GM12878 (cell line): ENCODE data around the gene SCAND1. TPM values are rescaled to one million over a fixed set of nuclear protein-coding genes. Genes with fewer than 3 reads are reported as not detected.

Experiments
- ATAC-seq: fragments of 200-7000 bp; cut with Tn5 transposase; 3 replicates; pipeline ENCODE4 v1.9.1; 2020; ENCODE audit warnings: mild to moderate bottlenecking, moderate library complexity
- BruUV-seq: library from RNA; stranded (reverse); fragments of 400-500 nt; replicated peaks from 2 replicates; lab custom pipeline; 2021; lab: Mats Ljungman, UMichigan
- CTCF ChIA-PET: fragments of 300-600 bp; sonication (Branson Sonifier 250); formaldehyde crosslinking; extraction: SDS; loops from one replicate; lab custom pipeline; 2021; ENCODE audit warnings: inconsistent platforms; lab: Yijun Ruan, JAX
- POLR2A ChIA-PET: fragments of 350-600 bp; formaldehyde crosslinking; extraction: SDS; loops from one replicate; lab custom pipeline; 2021; ENCODE audit warnings: inconsistent platforms; lab: Charles Lee
- RAD21 ChIA-PET: fragments of 300-600 bp; sonication (Branson Sonifier 250); formaldehyde crosslinking; loops from one replicate; lab custom pipeline; 2023; ENCODE audit warnings: antibody characterized with exemption; ENCODE audit not compliant: unreplicated experiment; lab: Charles Lee
- SMC1A ChIA-PET: fragments of 300-600 bp; sonication (Branson Sonifier 250); formaldehyde crosslinking; loops from one replicate; lab custom pipeline; 2023; ENCODE audit not compliant: unreplicated experiment, uncharacterized antibody; lab: Charles Lee
- DNase-seq: peaks from one replicate; pipeline ENCODE4 v3.0.0-alpha.2; 2011; ENCODE audit warnings: low read depth, low spot score
- FAIRE-seq: peaks from 3 replicates; lab custom pipeline; 2011; peaks lifted over from hg19 to GRCh38; lab: Jason Lieb, UNC
- H2AFZ ChIP-seq: 2 replicates; pipeline ENCODE4 v1.6.0; 2011; ENCODE audit warnings: low read depth, low read length, control low read depth; ENCODE audit not compliant: control insufficient read depth
- H3K27ac ChIP-seq: 2 replicates; pipeline ENCODE4 v1.5.1; 2011; ENCODE audit warnings: control low read depth; ENCODE audit not compliant: control insufficient read depth, insufficient read depth
- H3K27me3 ChIP-seq, 2 experiments: replicated peaks in 1 of 2; 2 replicates each; pipeline versions ENCODE4 v1.6.0 to v1.6.1; 2011; ENCODE audit warnings: low read length in 1 of 2; ENCODE audit not compliant: control insufficient read depth in 2 of 2, insufficient read depth in 2 of 2
- H3K36me3 ChIP-seq, 2 experiments: 2 replicates each; pipeline ENCODE4 v1.5.1; 2011; ENCODE audit warnings: low read length in 1 of 2; ENCODE audit not compliant: control insufficient read depth in 2 of 2, insufficient read depth in 2 of 2
- H3K4me1 ChIP-seq: 2 replicates; pipeline ENCODE4 v1.6.1; 2011; ENCODE audit warnings: mild to moderate bottlenecking, low read length, moderate library complexity, mixed read lengths; ENCODE audit not compliant: control insufficient read depth, insufficient read depth
- H3K4me2 ChIP-seq: 2 replicates; pipeline ENCODE4 v1.6.0; 2011; ENCODE audit warnings: control low read depth; ENCODE audit not compliant: control insufficient read depth, insufficient read depth
- H3K4me3 ChIP-seq: fragments of 200-600 bp; sonication (generic); 2 replicates; pipeline ENCODE4 v1.5.1; 2016
- H3K79me2 ChIP-seq: 2 replicates; pipeline ENCODE4 v1.6.0; 2011; ENCODE audit warnings: low read length; ENCODE audit not compliant: control insufficient read depth, insufficient read depth
- H3K9ac ChIP-seq: 2 replicates; pipeline ENCODE4 v1.8.0; 2011; ENCODE audit warnings: low read length, control low read depth, mixed read lengths; ENCODE audit not compliant: control insufficient read depth, insufficient read depth
- H3K9me3 ChIP-seq: replicated peaks from 3 replicates; pipeline ENCODE4 v1.5.1; 2011; ENCODE audit warnings: mild to moderate bottlenecking, low read length; ENCODE audit not compliant: control insufficient read depth, insufficient read depth
- H4K20me1 ChIP-seq: 2 replicates; pipeline ENCODE4 v1.6.0; 2011; ENCODE audit not compliant: control insufficient read depth, insufficient read depth
- FOS ChIP-seq: IDR thresholded peaks from 3 replicates; pipeline ENCODE4 v1.6.1; 2011; ENCODE audit warnings: borderline replicate concordance; ENCODE audit not compliant: insufficient read length; ENCODE audit errors: extremely low read depth
- IRF3 ChIP-seq: fragments of 450-650 bp; IDR thresholded peaks from 2 replicates; pipeline ENCODE4 v1.6.1; 2014; ENCODE audit warnings: mild to moderate bottlenecking
- MYB ChIP-seq: fragments of 150-350 bp; IDR thresholded peaks from 2 replicates; pipeline ENCODE4 v1.6.1; 2014; ENCODE audit warnings: mild to moderate bottlenecking, low read depth, low read length, borderline replicate concordance
- RELA ChIP-seq: fragments of 450-650 bp; IDR thresholded peaks from 2 replicates; pipeline ENCODE4 v1.8.0; 2014; ENCODE audit warnings: borderline replicate concordance; ENCODE audit not compliant: partially characterized antibody
- SMAD5 ChIP-seq: IDR thresholded peaks from 2 replicates; pipeline ENCODE4 v1.6.1; 2016; ENCODE audit warnings: antibody characterized with exemption, low read depth
- ZNF592 ChIP-seq: fragments of 450-650 bp; IDR thresholded peaks from 2 replicates; pipeline ENCODE4 v1.6.1; 2017; ENCODE audit warnings: mild to moderate bottlenecking, moderate library complexity
- WGBS: methylation state at CpG from one replicate; pipeline ENCODE4 v1.1.6; 2016; ENCODE audit warnings: low lambda C conversion rate; ENCODE audit not compliant: insufficient replicate concordance, insufficient coverage; ENCODE audit errors: missing lambda C conversion rate; 5-methylcytosine and 5-hydroxymethylcytosine counted together
- in situ Hi-C: fragments of 300-500 bp; cut with MboI; formaldehyde crosslinking; loops from 9 replicates; pipeline ENCODE4 v1.14.3; 2018; ENCODE audit warnings: mixed read lengths
- intact Hi-C: fragments of 100-400 bp; cut with micrococcal nuclease; formaldehyde crosslinking; loops from one replicate; pipeline ENCODE4 v1.14.2; 2022; ENCODE audit not compliant: unreplicated experiment
- polyA plus RNA-seq, 11 experiments: library from polyadenylated mRNA; depleted of rRNA in 4 of 11; unstranded in 6 of 11; stranded (reverse) in 5 of 11; fragments of >200 nt; fragmentation: Nextera tagmentation in 4 of 11; fragmentation: Illumina TruSeq in 1 of 11; extraction: Ambion mirVana in 4 of 11; extraction: Trizol in 1 of 11; gene quantifications; 1 replicate in 1 of 11; 2 replicates in 10 of 11; pipeline versions ENCODE4 v1.2.1 to v1.2.3, GENCODE V29; 2011 to 2016; ENCODE audit warnings: inconsistent platforms in 2 of 11, missing spikeins in 2 of 11, low read depth in 1 of 11
- total RNA-seq, 4 experiments: library from RNA; depleted of rRNA in 3 of 4; stranded (reverse); fragments of >200 nt in 3 of 4; fragmentation: Illumina TruSeq in 1 of 4; extraction: Trizol in 1 of 4; gene quantifications; 2 replicates each; pipeline versions ENCODE4 v1.2.1 to v1.2.3, GENCODE V29; 2013 to 2021

SCAND1 gene
- total and polyA plus RNA-seq, 10 of the 15 experiments (the other 5 are each of a cell fraction or from before 2014, with no cell fraction given): 0.08 to 117 (median 25.9) TPM

GRCh38 chr20:35947907-35948306 lies 6.4 kb downstream of the SCAND1 start:
- FAIRE-seq (no peak), ATAC-seq (no peak)
- Histone ChIP-seq H4K20me1 (no peaks in the 10 kb centered on the region), H2AFZ (no peak overlapping the region), H3K79me2 (peaks cover 12% of the 10 kb centered on the region), H3K36me3 (peaks cover 3 to 5% of the 10 kb centered on the region in 2 experiments; a peak in 3 of 4 replicates), H3K4me2 (no peak overlapping the region), H3K9me3 (no peaks in the 10 kb centered on the region), H3K27me3 (no peaks in the 10 kb centered on the region), H3K4me3 (no peak overlapping the region), H3K27ac (no peak overlapping the region), H3K9ac (no peak overlapping the region), H3K4me1 (no peaks in the 10 kb centered on the region; the same call in 1 of the 2 replicates)
- ChIA-PET POLR2A (no interaction called here), RAD21 (no interaction called here), CTCF (interaction anchor here (0.5 to 2.0 kb wide), 9 partner anchors 10 to 485 kb away, joined by 3 to 7 read pairs (median 3); no protein-coding TSS in a partner anchor), SMC1A (interaction anchor here (0.6 to 1.6 kb wide), 2 partner anchors 14 to 36 kb away, joined by 4 to 5 read pairs; no protein-coding TSS in a partner anchor)
- in situ Hi-C loops: no loop called here
- no TSS peak for BruUV-seq
- TF ChIP-seq FOS: no peak
- TF ChIP-seq SMAD5: no peak
- TF ChIP-seq ZNF592: no peak
- no peak for TF ChIP-seq MYB
- no peak for TF ChIP-seq RELA
- no peak for TF ChIP-seq IRF3
- TF ChIP-seq, all 136 proteins: peak for 0
- no peak for DNase-seq
- intact Hi-C loops: no loop called here
- WGBS: 88% methylated on average over 2 of the region's 2 CpGs
